Measurements from ENCODE around the gene PTPN1.
"Not testable (repeated sequence)": the region's sequence is repeated elsewhere in the genome, so short reads cannot be mapped to it uniquely, and the experiment has no call there.

PTPN1 gene

GRCh38 chr20:50535162-50535561 lies 25.0 kb downstream of the PTPN1 start:
- no peak for DNase-seq

GRCh38 chr20:50536333-50536732 lies 26.1 kb downstream of the PTPN1 start:
- no peak for DNase-seq

GRCh38 chr20:50537546-50538201 lies 27.5 kb downstream of the PTPN1 start:
- no peak for DNase-seq

GRCh38 chr20:50538276-50538675 lies 28.1 kb downstream of the PTPN1 start:
- DNase-seq: no peak

- not testable (repeated sequence) for DNase-seq
Observed at GRCh38 chr20:50539798-50540197, 29.6 kb downstream of the PTPN1 start.

- DNase-seq: no peak
Observed at GRCh38 chr20:50540620-50541605, 30.7 kb downstream of the PTPN1 start.

GRCh38 chr20:50541606-50542041 lies 31.4 kb downstream of the PTPN1 start:
- DNase-seq: no peak

GRCh38 chr20:50543326-50543725 lies 33.1 kb downstream of the PTPN1 start:
- DNase-seq: no peak

GRCh38 chr20:50545126-50545525 lies 34.9 kb downstream of the PTPN1 start:
- DNase-seq: no peak

GRCh38 chr20:50546729-50547314 lies 36.6 kb downstream of the PTPN1 start:
- DNase-seq: no peak

- no peak for DNase-seq
Observed at GRCh38 chr20:50547964-50548363, 37.8 kb downstream of the PTPN1 start.

GRCh38 chr20:50548396-50548795 lies 38.2 kb downstream of the PTPN1 start:
- DNase-seq: no peak

- DNase-seq: no peak
Observed at GRCh38 chr20:50550531-50550930, 40.3 kb downstream of the PTPN1 start.

- DNase-seq: no peak
Observed at GRCh38 chr20:50551288-50551687, 41.1 kb downstream of the PTPN1 start.

GRCh38 chr20:50552979-50553378 lies 42.8 kb downstream of the PTPN1 start:
- no peak for DNase-seq

- DNase-seq: no peak
Observed at GRCh38 chr20:50554694-50555579, 44.8 kb downstream of the PTPN1 start.

GRCh38 chr20:50555662-50556061 lies 45.5 kb downstream of the PTPN1 start:
- no peak for DNase-seq

- DNase-seq: no peak
Observed at GRCh38 chr20:50557549-50558134, 47.5 kb downstream of the PTPN1 start.

GRCh38 chr20:50558483-50558925 lies 48.3 kb downstream of the PTPN1 start:
- DNase-seq: no peak

- no peak for DNase-seq
Observed at GRCh38 chr20:50559149-50559548, 49.0 kb downstream of the PTPN1 start.

GRCh38 chr20:50559856-50560638 lies 49.9 kb downstream of the PTPN1 start:
- no peak for DNase-seq
